Cerebellar nuclear complex (tissue), 1 donor: ENCODE results near the gene IFFO2.

ENCODE experiments used
- DNase-seq, 2 experiments: peaks; one replicate each; lab custom pipeline; 2025; lab: John Stamatoyannopoulos, UW

IFFO2 gene

GRCh38 chr1:18950401-18951026 lies 6.0 kb downstream of the IFFO2 start:
- no peak for DNase-seq

GRCh38 chr1:18949686-18950400 lies 6.6 kb downstream of the IFFO2 start:
- DNase-seq = peak in 1 of 2 experiments; percentile 30

GRCh38 chr1:18948913-18949685 lies 7.4 kb downstream of the IFFO2 start:
- DNase-seq = peak in 1 of 2 experiments; percentile 41

- DNase-seq = no peak
Measured at GRCh38 chr1:18948048-18948912, 8.2 kb downstream of the IFFO2 start.

GRCh38 chr1:18947570-18947969 lies 8.9 kb downstream of the IFFO2 start:
- DNase-seq = no peak

- DNase-seq = no peak
Measured at GRCh38 chr1:18946550-18947381, 9.7 kb downstream of the IFFO2 start.

GRCh38 chr1:18945401-18945849 lies 11.1 kb downstream of the IFFO2 start:
- no peak for DNase-seq

GRCh38 chr1:18944810-18945209 lies 11.7 kb downstream of the IFFO2 start:
- DNase-seq = no peak

GRCh38 chr1:18943914-18944572 lies 12.4 kb downstream of the IFFO2 start:
- no peak for DNase-seq

- DNase-seq = no peak
Measured at GRCh38 chr1:18943162-18943561, 13.3 kb downstream of the IFFO2 start.

GRCh38 chr1:18942340-18942739 lies 14.1 kb downstream of the IFFO2 start:
- DNase-seq = no peak

GRCh38 chr1:18941221-18942141 lies 15.0 kb downstream of the IFFO2 start:
- no peak for DNase-seq

GRCh38 chr1:18940303-18941020 lies 16.0 kb downstream of the IFFO2 start:
- no peak for DNase-seq

GRCh38 chr1:18939398-18940302 lies 16.8 kb downstream of the IFFO2 start:
- DNase-seq = no peak

GRCh38 chr1:18938707-18939070 lies 17.8 kb downstream of the IFFO2 start:
- DNase-seq = no peak

- DNase-seq = no peak
Measured at GRCh38 chr1:18938008-18938706, 18.3 kb downstream of the IFFO2 start.

- DNase-seq = no peak
Measured at GRCh38 chr1:18937539-18937938, 18.9 kb downstream of the IFFO2 start.
